Activated gamma-delta T cell treated with anti-CD3 and anti-CD28 coated beads, Interleukin-2, amount 50 U/mL, for 16 hours (primary cell): ENCODE data around the gene UBE3D.
"Not testable (repeated sequence)": the region's sequence is repeated elsewhere in the genome, so short reads cannot be mapped to it uniquely, and the experiment has no call there.

Experiments used
- DNase-seq: peaks from one replicate; pipeline ENCODE4 v3.0.0-alpha.2; 2020; ENCODE audit warnings: low read depth

The UBE3D gene

DNA sequence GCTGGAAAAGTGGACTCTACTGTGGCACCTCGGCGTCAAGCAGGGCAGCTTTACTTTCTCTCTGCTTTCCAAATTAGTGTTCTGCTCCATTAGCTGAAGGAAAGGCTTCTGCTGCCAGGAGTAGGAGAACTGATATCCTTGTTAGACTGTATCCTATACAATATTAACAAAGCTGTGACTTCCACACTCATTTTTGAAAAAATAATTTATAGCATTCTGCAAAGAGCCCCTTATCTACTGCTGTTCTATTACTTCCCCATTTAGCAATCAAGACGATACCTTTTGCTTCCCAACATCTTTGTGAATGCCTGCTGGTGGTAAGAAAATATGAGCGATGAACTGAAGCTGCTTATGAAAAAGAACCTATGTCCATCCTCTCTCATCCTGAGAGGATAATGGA lies 151.1 kb downstream of the UBE3D start:
- DNase-seq: no peak

DNA sequence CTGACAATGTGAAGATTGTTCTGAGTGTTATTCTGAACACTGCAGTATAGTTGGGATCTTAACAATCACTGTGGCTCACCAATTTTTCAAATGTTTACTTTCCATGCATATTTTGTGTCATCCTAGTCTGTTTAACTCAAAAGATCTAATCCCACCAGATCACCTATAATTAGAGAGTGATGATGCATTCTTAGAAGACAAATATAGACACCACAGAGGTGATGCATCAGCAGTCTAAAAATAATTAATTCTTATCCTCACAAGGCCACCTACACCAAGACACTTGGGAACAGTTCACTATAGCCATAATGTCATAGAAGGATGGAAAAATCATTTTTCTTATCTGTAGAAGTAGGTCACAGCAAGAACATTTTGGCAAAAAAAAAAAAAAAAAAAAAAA lies 154.8 kb downstream of the UBE3D start:
- no peak for DNase-seq

DNA sequence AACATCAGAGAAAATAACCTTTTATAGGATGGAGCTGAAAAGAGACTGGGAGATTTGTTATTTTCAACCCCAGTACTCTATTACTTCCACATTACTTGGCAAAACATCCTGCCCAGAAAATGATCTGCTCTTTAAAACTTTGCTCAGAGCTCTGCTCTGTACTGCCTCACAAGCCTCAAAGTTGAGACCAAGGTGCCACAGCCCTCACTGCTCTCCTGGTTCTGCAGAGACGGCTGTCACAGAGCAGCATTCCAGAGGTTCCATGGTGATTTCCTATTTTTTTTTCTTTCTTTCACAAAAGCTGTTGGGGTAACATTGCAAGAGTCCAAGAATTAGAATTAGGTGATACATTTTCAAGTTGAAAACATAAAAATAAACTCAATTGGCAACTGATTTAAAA lies 155.2 kb downstream of the UBE3D start:
- no peak for DNase-seq

DNA sequence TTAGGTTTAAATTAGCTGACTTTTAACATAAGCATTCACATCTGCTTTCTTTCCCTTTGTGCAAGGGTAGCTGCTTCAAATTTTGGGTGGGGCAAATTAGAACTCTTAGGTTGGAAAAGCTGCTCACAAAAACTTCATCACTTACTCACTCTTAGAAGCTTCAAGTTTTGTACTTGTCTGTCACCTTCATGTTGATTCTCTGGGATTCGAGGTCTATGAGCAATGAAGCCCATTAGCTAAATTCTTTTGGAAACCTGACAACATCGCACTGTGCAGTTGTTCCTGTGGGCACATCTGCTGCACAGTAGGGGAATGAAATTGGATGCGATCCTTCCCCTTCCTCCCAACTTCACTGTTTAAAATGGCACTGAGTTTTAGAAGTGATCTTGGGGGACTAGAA lies 156.1 kb downstream of the UBE3D start:
- no peak for DNase-seq

DNA sequence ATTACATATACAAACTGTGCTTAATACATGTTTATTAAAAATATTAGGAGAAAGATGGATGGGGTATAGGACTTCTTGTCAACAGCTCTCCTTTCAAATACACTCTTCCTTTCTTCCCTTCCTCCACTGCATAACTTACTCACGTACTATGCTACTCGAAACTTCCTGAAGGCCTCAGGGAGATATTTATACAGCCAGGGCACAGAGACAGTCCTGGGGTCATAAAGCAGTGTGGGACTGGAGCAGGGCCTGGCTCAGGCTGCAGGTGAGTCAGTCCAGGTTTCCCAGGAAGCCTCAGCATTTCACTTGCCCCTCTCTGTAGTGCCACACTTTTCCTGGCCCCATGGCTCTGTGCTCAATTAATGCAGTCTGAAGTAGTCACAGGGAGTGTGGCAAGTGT lies 157.0 kb downstream of the UBE3D start:
- no peak for DNase-seq

DNA sequence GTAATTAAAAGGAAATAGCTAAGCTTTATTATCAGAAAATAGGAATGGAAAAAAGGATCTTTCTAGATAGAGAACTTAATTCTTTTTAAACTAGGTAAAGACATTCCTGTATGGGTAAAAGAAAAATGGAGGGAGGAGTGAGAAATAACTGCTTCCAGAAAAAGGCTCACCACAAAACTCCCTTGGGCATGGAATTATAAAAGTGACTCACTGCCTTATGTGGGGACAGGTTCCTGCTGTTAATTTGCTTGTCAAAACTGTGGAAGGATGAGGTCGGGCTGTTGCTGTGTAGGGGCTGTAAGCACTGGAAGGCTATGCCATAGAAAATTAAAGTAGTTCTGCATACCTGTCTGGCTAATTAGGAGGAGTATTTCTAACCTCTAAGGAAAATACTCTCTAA lies 158.7 kb downstream of the UBE3D start:
- no peak for DNase-seq

DNA sequence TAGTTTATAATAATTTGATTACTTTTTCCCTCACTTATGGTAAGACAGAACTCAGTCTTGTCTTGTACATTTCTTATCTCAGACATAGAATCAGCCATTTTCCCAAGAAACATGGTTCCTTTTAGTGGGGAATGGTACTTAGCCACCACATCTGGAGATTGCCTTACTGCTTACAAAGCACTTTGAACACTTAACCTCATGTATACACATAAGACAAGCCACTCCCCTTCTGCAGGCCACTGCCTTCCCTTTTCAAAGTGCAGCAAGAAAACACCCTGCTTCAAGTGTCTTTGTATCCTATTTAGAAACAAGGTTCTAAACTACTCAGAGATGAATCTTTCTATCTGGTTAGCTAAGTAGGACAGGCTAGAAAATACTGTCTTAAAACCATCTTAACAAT lies 159.2 kb downstream of the UBE3D start:
- DNase-seq: no peak

DNA sequence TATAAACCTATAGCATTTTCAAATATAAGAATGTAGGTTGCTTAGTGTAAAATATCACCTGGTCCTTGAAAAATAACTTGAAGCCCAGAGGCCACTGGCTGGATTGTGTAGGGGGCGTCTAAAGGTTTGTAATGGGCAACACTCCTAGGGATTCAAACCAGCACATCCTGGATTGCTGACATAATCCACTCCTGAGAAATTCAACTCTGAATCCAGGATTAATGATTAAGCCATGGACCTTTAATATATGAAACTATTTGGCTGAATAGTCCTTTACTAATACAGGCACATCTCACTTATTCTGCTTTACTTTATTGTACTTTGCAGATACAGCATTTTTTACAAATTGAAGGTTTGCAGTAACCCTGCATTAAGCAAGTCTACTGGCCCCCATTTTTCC lies 160.8 kb downstream of the UBE3D start:
- DNase-seq: no peak

DNA sequence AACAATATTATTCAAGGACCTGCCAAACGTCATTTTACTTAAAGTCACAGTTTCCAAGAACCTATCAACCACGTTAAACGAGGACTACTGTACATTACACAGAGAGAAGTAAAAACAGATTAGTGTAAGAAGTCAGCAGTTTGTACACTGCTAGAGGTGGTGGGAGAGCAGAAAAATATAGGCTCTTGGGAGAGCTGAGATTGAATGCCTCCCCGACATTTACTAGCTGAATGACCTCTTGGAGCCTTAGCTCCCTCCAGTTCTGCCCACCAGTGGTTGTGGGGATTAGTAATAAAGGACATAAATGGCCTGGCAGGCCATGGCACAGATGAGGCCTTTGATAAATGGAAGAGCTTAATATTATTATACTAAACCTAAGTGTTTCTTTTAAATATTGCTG lies 161.4 kb downstream of the UBE3D start:
- no peak for DNase-seq

DNA sequence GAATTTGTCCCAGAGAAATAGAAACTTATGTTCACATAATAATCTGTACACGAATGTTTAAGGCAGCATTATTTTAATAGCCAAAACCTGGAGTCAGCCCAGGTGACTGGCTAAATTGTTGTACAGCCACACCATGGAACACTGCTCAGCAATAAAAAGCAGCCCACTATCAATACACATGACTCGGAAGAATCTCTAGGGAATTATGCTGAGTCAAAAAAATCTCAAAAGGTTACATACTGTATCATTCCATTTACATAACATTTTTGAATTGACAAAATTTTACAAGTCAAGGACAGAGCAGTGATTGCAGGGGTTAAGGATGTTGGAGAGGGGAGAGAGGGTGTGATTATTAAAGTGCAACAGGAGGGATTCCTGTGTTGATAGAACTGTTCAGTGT lies 163.4 kb downstream of the UBE3D start:
- no peak for DNase-seq

DNA sequence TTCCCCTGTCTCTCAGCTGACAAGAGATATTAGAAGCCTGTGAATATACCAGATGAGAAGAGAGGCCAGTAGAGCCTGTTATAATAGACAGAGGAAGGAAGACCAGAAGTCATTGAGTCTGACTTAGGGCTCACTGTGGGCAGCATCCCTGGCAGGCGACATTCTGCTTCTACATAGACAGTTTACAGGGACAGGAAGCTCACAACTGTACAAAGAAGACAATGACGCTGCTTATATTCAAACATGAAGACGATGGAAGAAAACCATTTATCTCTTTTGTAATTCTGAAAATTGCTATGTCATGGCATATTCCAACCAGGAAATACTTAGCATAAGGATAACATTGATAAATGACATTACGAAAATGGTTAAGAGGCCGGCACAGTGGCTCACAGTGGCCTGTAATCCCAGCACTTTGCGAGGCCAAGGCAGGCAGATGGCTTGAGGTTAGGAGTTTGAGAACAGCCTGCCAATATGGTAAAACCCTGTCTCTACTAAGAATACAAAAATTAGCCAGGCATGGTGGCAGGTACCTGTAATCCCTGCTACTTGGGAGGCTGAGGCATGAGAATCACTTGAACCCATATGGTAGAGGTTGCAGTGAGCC lies 170.9 kb downstream of the UBE3D start:
- DNase-seq: no peak

DNA sequence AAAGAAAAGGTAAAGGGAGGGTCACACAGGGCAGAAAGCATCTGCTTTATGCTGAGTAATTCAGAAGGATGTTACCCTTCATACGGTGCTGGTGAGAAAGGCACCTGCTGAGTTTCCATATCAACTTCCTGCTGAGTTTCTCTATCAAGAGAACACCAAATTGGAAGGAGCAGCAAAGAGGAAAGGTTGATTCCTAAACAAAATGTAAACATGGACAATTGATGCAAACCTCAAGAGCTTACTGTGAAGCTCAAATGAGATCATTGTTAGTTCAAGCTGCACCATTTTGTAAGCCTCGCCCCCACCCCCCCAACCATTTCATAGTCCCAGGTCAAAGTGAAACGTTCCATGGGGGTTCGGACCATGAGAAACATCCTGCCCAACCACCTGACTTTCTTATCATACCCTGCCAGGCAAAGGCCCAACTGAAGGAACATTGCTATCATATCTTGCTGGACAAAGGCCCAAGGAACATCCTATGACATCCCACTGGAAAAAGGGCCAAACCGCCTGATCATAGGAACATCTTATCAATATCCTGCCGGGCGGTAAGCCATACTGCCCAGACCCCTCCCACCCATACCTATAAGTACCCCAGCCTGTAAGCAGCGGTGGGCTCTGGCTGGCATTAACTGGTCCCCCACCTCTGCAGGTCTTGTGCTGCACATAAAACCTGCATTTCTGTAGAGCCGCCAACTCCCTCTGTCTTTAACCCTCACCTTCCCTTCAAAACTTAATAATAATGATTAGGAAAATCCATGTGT lies 171.6 kb downstream of the UBE3D start:
- DNase-seq: no peak

DNA sequence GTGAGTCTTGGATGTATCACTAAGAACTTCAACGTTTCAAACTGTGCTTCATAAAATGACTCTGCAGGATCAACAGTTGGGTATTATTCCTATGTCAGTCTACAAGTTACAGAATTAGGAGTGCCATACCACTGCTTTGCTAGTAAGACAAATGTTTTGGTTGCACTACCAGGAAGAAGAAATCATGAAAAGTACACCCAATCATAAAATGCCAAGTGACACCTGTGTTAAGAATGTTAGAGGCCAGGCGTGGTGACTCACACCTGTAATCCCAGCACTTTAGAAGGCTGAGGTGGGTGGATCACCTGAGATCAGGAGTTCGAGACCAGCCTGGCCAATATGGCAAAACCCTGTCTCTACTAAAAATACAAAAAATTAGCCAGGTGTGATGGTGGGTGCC lies 174.1 kb downstream of the UBE3D start:
- DNase-seq: not testable (repeated sequence)

DNA sequence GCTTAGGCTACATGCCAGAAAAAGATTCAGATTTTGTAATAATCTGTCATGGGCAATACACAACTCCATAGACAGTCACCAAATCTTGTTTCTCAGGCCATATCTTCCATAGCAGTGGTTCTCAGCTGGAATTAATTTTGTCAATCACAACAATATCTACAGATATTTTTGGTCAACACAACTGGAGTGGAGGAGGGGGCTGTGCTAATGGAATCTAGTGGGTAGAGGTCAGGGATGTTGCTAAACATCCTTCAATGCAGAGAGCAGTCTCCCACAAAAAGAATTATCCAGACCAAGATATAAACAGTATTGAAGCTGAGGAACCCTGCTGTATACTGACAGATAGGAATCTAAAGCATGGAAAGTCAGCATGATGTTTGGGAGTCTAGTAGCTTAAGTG lies 174.6 kb downstream of the UBE3D start:
- DNase-seq: no peak

DNA sequence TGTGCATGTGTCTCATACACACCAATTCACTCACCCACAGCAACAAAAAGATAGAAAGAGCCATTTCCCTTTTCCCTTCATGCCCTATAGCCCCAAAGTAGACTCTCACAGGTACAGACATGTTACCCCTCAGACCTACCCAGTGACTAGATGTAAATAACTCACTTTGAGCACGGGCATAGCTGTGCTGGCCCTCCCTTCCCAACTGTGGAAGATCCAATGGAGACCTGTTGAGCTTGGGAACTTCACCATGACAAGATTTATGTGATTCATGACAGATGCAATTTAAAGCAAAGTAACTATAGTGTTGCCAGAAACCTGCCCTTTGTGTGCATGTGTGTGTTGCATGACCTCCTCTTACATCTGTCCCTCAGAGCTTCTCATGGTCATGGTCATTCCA lies 175.4 kb downstream of the UBE3D start:
- no peak for DNase-seq

DNA sequence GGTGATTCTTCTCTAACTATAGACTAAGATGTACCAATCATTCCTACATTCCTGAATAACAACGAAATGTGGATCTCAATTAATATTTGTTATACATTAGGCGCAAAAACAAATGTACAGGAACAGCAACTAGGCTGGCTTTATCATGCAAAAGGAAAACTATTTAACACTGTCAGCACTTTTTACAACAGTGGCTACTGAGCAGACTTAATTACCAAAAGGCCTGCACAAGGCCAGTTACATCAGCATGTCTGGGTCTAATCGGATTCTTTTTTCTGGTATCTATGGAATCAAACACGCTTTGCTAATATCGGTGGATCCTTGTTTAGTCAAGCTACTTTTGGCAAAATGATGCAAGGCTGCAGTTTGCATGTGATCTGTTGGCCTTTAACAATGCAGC lies 176.5 kb downstream of the UBE3D start:
- DNase-seq: no peak

DNA sequence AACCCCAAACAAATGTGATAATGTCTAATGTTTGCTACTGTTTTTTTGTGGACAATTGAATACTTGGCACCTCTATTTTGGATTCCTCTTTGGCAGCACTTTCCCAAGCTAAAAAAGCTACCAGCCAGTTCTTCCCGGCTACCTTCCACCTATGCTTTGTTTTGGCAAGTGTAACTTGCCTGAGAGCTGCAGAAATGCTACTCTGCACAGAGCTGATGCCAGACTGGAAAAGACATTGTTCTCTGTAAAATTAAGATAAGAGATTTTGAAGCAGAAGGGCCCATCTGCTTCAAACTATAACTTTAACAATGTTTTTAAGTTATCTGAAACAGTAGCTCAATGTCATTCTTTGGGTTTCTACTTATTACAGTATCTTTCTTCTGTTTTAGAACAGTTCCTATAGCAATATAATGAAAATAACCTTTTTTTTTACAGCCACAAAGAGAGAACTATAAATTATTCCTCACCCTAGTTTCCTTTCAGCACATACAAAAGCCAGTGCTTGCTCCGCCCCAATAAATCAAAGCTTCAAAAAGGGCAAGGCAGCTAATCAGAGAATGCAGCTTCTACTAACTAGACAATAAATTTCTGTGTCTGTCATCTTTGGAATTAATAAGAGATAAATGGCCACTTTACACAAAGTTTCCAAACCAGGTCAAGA lies 183.1 kb downstream of the UBE3D start:
- DNase-seq: no peak

DNA sequence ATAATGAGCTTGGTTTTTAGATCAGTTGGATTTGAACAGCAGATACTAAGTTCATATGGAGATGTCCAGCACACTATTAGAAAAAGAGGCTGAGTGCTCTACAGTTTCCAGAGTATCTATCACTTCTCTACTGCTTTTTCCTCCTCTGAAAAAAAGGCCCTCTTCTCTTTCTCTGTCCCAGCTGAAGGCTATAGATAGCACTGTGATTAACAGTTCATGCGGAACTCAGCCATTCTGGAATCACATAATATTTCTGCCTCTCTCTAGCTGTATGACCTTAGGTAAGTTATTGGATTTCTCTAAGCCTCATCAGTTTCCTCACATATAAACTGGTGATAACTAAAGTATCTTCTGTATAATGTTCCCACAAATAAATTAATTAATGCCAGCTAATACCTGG lies 184.1 kb downstream of the UBE3D start:
- no peak for DNase-seq

DNA sequence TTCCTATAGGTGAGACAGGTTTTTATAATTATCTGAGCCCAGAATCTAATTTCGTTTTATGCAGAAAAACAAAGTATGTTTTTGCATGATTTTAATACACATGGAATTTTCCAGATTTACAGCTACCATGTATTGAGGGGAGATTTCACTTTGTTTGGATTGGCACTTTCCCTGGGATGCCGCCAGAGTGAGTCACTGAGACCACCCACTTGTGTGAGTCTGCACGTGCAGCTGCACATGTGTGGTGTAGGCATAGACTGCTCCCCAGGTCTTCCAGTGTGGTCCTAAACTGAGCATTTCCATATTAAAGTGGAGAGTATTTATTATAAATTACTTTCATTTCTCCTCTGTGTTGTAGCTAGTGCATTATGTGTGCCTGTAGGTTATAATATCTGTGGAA lies 186.8 kb downstream of the UBE3D start:
- no peak for DNase-seq

DNA sequence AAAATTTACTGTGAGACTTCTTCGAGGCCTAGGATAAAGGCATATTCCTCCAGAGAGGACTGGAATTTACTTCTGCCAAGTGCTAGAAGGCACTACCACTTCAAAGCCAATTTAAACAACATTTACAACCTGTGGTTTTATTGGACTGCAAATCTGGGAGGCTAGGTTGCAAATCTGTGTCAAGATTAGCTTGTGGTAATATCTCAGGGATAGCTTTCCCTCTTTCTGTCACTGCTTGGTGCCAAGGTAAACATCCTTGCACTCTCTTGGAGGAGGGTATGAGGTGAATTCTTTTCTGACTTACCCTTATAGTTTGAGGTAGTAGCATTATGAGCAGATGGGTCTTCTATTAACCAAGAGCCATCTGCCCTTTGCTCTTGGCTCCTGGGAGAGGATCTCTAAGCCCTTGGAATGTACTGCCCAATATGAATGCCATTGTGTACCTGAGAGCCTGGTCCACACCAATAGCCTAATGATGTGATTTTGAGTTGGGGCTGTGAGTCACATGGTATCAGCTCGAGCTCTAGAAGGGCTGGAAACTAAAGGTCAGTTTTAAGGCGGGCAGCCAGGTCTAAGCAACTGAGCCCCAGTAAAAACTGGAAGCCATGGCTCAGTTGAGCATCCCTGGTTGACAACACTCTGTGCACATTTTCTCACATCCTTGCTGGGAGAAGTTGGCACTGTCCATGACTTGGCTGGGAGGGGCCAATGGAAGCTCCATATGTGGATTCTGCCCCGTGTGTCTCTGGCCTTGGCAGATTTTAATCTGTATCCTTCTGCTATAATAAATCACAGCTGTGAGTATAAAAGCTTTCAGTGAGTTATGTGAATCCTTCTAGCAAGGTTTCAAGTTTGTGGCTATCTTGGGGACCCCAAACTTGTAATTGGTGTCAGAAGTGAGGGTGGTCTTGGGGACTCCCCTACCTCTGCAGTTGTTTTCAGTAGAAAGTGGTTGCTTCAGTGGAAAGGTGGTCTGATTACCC lies 188.1 kb downstream of the UBE3D start:
- DNase-seq: no peak

DNA sequence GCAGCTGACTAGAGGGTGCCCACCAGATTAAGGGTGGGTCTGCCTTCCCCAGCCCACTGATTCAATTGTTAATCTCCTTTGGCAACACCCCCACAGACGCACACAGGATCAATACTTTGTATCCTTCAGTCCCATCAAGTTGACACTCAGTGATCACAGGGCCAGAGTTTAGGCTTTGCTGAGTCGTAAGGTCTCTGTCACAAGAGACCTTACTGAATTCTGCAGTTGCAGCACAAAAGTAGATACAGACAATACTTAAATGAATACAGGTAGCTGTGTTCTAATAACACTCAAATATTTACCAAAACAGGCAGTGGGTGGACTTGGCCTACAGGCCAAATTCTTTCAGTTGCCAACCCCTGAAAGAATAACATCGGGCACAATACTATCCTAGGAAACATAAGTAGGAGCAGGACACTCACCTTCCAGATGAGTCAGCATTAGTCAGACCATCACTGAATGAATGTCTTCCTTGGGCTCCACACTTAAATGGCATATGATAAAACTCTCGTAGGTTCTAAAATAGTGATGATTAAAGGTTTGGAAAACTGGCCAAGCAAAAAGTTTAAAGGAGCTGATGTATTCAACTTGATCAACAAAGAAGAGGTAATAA lies 190.0 kb downstream of the UBE3D start:
- DNase-seq: no peak

DNA sequence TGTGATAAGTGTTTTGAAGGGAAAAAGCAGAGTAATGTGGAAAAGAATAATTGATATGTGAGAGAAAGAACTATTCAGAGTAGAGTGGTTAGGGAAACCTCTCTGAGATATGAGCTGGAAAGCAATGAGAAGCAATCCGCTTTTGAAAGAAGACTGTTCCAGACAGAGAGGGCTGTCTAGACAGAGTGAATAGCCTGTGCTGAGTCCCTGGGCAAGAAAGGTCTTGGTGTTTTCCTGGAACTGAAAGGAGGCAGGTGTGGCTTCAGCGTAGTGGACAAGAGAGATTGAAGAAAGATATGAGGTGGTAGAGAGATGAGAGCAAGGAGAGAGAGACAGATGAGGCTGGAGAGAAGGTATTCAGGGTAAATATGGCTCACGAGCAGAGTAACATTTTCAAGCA lies 190.8 kb downstream of the UBE3D start:
- no peak for DNase-seq
